Tibial artery (tissue), 4 donors: ENCODE results near the gene PAQR4.

Experiments
- DNase-seq, 2 donors: peaks; one replicate each; pipeline ENCODE4 v3.0.0-alpha.2; 2019
- H3K27ac ChIP-seq, 2 donors: fragments of 200-600 bp; sonication (generic) in 1 of 2; 1 replicate in 1 of 2; 2 replicates in 1 of 2; pipeline ENCODE4 v1.5.1; 2018 to 2019; ENCODE audit warnings: mild to moderate bottlenecking in 1 of 2
- H3K27me3 ChIP-seq, 2 donors: fragments of 200-600 bp; sonication (generic) in 1 of 2; one replicate each; pipeline versions ENCODE4 v1.5.1 to v1.6.0; 2016 to 2019
- H3K36me3 ChIP-seq, 3 donors: fragments of 200-600 bp; sonication (generic) in 2 of 3; one replicate each; pipeline ENCODE4 v1.5.1; 2016 to 2019; ENCODE audit warnings: mild to moderate bottlenecking in 2 of 3
- H3K4me1 ChIP-seq, 4 donors: fragments of 200-600 bp; sonication (generic) in 2 of 4; 1 replicate in 3 of 4; 2 replicates in 1 of 4; pipeline ENCODE4 v1.5.1; 2016 to 2019
- H3K4me3 ChIP-seq, 2 donors: fragments of 200-600 bp; sonication (generic) in 1 of 2; 1 replicate in 1 of 2; 2 replicates in 1 of 2; pipeline ENCODE4 v1.5.1; 2018 to 2019; ENCODE audit warnings: mild to moderate bottlenecking in 2 of 2
- H3K9me3 ChIP-seq, 3 donors: fragments of 200-600 bp; sonication (generic) in 1 of 3; one replicate each; pipeline ENCODE4 v1.5.1; 2016 to 2019
- intact Hi-C: fragments of 100-400 bp; cut with DNase I; formaldehyde crosslinking; loops from one replicate; pipeline ENCODE4 v1.15.0; 2023; ENCODE audit warnings: low total_unique reads
- TF ChIP-seq, protein P1 (sequence below), 2 experiments: fragments of 200-600 bp in 1 of 2; fragments of 450-650 bp in 1 of 2; IDR thresholded peaks; one replicate each; pipeline ENCODE4 v1.5.1; 2017 to 2019; ENCODE audit warnings: antibody characterized with exemption in 2 of 2, mild to moderate bottlenecking in 1 of 2, moderate library complexity in 1 of 2

PAQR4 gene

DNA sequence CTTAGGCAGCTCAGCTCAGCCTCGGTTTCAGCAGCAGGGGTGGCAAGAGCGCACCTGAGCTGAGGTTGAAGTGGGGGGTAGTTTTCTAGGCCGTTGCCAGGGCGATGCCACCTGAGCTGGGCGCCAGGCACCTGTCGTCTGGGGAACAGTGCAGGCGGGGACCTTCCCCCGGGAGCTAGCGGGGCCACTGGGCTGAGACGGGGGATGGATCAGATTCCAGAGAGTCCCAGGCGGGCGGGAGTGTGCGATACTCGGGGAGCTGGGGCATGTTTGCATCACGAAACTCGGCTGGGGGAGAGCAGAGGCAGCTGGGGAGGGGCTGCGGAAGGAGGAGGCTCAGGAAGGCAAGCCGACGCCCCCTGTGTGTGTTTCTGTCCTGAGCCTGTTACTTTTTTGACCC lies 43.1 kb downstream of the PAQR4 start:
- Histone ChIP-seq H3K27me3 (peaks cover 6 to 70% of the 10 kb centered on the region in 2 donors), H3K36me3 (no peaks in the 10 kb centered on the region), H3K9me3 (no peaks in the 10 kb centered on the region), H3K27ac (no peak overlapping the region), H3K4me1 (peaks cover 0 to 3% (median 0%) of the 10 kb centered on the region in 4 donors), H3K4me3 (no peak overlapping the region)
- intact Hi-C loops, result no loop called here
- TF ChIP-seq, protein P1, sequence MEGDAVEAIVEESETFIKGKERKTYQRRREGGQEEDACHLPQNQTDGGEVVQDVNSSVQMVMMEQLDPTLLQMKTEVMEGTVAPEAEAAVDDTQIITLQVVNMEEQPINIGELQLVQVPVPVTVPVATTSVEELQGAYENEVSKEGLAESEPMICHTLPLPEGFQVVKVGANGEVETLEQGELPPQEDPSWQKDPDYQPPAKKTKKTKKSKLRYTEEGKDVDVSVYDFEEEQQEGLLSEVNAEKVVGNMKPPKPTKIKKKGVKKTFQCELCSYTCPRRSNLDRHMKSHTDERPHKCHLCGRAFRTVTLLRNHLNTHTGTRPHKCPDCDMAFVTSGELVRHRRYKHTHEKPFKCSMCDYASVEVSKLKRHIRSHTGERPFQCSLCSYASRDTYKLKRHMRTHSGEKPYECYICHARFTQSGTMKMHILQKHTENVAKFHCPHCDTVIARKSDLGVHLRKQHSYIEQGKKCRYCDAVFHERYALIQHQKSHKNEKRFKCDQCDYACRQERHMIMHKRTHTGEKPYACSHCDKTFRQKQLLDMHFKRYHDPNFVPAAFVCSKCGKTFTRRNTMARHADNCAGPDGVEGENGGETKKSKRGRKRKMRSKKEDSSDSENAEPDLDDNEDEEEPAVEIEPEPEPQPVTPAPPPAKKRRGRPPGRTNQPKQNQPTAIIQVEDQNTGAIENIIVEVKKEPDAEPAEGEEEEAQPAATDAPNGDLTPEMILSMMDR (IDR thresholded peaks at IDR 0.05), result no peak
- no peak for DNase-seq

DNA sequence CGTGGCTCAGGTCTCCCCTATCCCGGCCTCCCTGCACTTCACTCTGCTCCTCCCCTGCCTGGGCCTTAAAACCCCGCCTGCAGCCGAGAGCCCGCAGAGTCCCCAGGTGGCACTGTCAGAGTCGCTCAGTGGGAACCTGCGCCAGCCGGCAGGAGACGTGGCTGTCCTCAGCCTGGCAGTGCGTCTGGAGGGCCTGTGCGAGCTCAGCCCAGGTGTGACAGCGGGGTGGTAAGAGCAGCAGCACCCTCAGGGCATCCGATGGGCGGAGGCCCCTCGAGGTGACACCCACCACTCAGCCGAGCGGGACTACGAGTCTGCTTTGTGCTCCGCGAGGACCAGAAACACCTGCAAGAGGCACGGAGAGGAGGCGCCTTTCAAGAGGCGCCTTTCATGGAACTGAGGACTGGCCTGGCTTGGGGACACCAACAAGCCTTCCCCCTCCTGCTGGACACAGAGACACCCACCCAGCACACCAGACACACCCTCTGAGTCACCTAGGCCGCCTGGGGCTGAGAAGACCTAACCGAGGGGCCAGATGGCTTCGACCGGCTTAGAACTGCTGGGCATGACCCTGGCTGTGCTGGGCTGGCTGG lies 43.8 kb downstream of the PAQR4 start, which contains the start of gene CLDN9:
CLDN9 (plus strand) TSS at position 96 of the 593 bp plus-strand sequence; CDS start at position 536, 440 bp downstream.
- Histone ChIP-seq H3K4me1 (peaks cover 0 to 8% (median 1%) of the 10 kb centered on the region in 4 donors), H3K27ac (no peak within 1 kb of the TSS), H3K4me3 (no peak within 1 kb of the TSS), H3K36me3 (no peaks in the 10 kb centered on the region), H3K9me3 (no peaks in the 10 kb centered on the region), H3K27me3 (peaks cover 6 to 70% of the 10 kb centered on the region in 2 donors)
- intact Hi-C loops, result no loop called here
- TF ChIP-seq, protein P1 (IDR thresholded peaks at IDR 0.05), result no peak
- DNase-seq, result no peak

DNA sequence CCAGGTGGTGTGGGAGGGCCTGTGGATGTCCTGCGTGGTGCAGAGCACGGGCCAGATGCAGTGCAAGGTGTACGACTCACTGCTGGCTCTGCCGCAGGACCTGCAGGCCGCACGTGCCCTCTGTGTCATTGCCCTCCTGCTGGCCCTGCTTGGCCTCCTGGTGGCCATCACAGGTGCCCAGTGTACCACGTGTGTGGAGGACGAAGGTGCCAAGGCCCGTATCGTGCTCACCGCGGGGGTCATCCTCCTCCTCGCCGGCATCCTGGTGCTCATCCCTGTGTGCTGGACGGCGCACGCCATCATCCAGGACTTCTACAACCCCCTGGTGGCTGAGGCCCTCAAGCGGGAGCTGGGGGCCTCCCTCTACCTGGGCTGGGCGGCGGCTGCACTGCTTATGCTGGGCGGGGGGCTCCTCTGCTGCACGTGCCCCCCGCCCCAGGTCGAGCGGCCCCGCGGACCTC lies 44.4 kb downstream of the PAQR4 start:
- no peaks in the 10 kb centered on the region for H3K9me3 ChIP-seq
- intact Hi-C loops, result no loop called here
- H3K4me3 ChIP-seq, result no peak overlapping the region
- peaks cover 0 to 14% (median 3%) of the 10 kb centered on the region in 4 donors for H3K4me1 ChIP-seq
- DNase-seq, result no peak
- peaks cover 6 to 70% of the 10 kb centered on the region in 2 donors for H3K27me3 ChIP-seq
- TF ChIP-seq, protein P1 (IDR thresholded peaks at IDR 0.05), result no peak
- H3K36me3 ChIP-seq, result no peaks in the 10 kb centered on the region
- no peak overlapping the region for H3K27ac ChIP-seq

DNA sequence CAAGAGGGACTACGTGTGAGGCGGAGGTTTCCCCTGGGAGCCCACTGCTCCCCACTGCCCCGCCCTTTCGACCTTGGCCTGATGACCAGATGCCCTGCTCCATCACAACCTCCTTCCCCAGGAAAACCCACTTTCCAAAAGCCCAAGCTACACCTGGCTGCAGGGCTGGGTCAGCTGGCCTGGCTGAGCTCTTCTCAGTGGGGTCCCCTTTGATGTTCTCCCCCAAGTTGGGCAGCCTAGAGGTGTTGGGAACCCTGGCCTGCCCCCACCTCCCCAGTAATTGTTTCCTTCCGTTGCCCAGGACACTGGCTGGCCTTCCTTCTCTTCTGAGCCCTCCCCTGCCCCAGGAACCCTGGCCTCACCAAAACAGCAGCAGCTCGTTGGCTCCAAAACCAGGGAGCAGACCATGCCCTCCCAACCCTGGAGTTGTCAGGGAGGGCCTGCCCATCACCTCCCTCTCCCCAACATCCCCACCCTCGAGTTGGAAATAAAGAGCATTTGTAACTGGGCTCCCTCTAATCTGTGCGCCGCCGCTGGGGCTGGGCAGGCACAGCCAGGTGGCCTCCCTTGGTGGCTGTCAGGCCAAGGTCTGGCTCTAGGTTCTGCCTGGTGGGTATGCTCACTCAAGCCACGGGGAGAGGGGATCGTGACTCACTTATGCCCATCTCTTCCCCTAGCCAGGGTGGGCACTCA lies 45.0 kb downstream of the PAQR4 start:
- DNase-seq, result no peak
- Histone ChIP-seq H3K9me3 (no peaks in the 10 kb centered on the region), H3K36me3 (no peaks in the 10 kb centered on the region), H3K4me1 (peaks cover 0 to 17% (median 3%) of the 10 kb centered on the region in 4 donors), H3K27ac (no peak overlapping the region), H3K4me3 (no peak overlapping the region), H3K27me3 (peaks cover 6 to 70% of the 10 kb centered on the region in 2 donors)
- TF ChIP-seq, protein P1 (IDR thresholded peaks at IDR 0.05), result no peak
- intact Hi-C loops, result no loop called here

DNA sequence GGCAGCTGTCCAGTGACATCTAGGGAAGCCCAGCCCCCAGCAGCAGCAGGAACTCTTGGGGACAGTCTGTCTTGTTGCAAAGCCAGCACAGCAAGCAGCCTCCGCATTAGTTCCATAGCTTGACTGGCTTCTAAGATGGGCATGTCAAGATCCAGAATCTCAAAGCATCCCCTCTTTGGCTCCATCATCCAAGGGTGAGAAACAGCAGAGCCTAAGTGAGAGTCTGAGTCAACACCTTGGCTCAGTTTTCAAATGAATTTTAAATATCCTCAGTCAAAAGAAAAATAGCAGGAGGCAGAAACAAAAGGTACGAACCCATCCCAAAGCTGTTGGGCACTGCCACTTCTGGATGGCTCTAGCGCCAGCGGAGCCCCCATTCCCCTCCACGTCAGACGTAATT lies 45.8 kb downstream of the PAQR4 start:
- TF ChIP-seq, protein P1 (IDR thresholded peaks at IDR 0.05), result no peak
- no peak for DNase-seq
- Histone ChIP-seq H3K4me1 (peaks cover 0 to 23% (median 9%) of the 10 kb centered on the region in 4 donors), H3K9me3 (no peaks in the 10 kb centered on the region), H3K36me3 (no peaks in the 10 kb centered on the region), H3K27ac (no peak overlapping the region), H3K27me3 (peaks cover 6 to 65% of the 10 kb centered on the region in 2 donors), H3K4me3 (no peak overlapping the region)
- intact Hi-C loops, result no loop called here
